PC-3 (cell line): Measurements from ENCODE around the gene UBASH3A. TPM values are rescaled to one million over a fixed set of nuclear protein-coding genes. Genes with fewer than 3 reads are reported as not detected.

Source experiments
- ATAC-seq: fragments of 200-7000 bp; cut with Tn5 transposase; 2 replicates; pipeline ENCODE4 v1.9.1; 2020; ENCODE audit warnings: mild to moderate bottlenecking, moderate library complexity
- BruUV-seq: library from RNA; stranded (reverse); fragments of 400-500 nt; replicated peaks from 2 replicates; lab custom pipeline; 2021; lab: Mats Ljungman, UMichigan
- CTCF ChIA-PET: fragments of 300-600 bp; sonication (Branson Sonifier 250); formaldehyde crosslinking; loops from one replicate; lab custom pipeline; 2022; ENCODE audit warnings: antibody characterized with exemption; lab: Charles Lee
- POLR2A ChIA-PET: fragments of 300-600 bp; sonication (Branson Sonifier 250); formaldehyde crosslinking; loops from one replicate; lab custom pipeline; 2022; ENCODE audit warnings: antibody characterized with exemption; ENCODE audit not compliant: unreplicated experiment; lab: Charles Lee
- DNase-seq: peaks from one replicate; pipeline ENCODE4 v3.0.0-alpha.2; 2015
- H2AFZ ChIP-seq: fragments of 300-600 bp; sonication (generic); 2 replicates; pipeline ENCODE4 v1.6.0; 2016; ENCODE audit warnings: antibody characterized with exemption, low read length
- H3F3A ChIP-seq: fragments of 300-600 bp; sonication (generic); one replicate; pipeline ENCODE4 v1.6.0; 2017; ENCODE audit warnings: antibody characterized with exemption, low read length, control low read depth, mild to moderate bottlenecking; ENCODE audit not compliant: unreplicated experiment
- H3K27ac ChIP-seq: fragments of 300-600 bp; sonication (generic); 2 replicates; pipeline ENCODE4 v1.5.1; 2016; ENCODE audit warnings: mild to moderate bottlenecking, low read length
- H3K27me3 ChIP-seq: fragments of 300-600 bp; sonication (generic); 2 replicates; pipeline ENCODE4 v1.6.1; 2016; ENCODE audit warnings: low read length, mixed read lengths
- H3K36me3 ChIP-seq: fragments of 300-600 bp; sonication (generic); 2 replicates; pipeline ENCODE4 v1.6.1; 2016; ENCODE audit warnings: low read depth, mixed run types, low read length, mixed read lengths
- H3K4me1 ChIP-seq: fragments of 300-600 bp; sonication (generic); 2 replicates; pipeline ENCODE4 v1.5.1; 2016; ENCODE audit warnings: low read length; ENCODE audit not compliant: insufficient read depth
- H3K4me2 ChIP-seq: fragments of 300-600 bp; sonication (generic); 2 replicates; pipeline ENCODE4 v1.6.0; 2016; ENCODE audit warnings: low read length
- H3K4me3 ChIP-seq: fragments of 300-600 bp; sonication (generic); 2 replicates; pipeline ENCODE4 v1.5.1; 2016; ENCODE audit warnings: mild to moderate bottlenecking, low read length, mixed read lengths
- H3K79me2 ChIP-seq: fragments of 300-600 bp; sonication (generic); 2 replicates; pipeline ENCODE4 v1.6.1; 2017; ENCODE audit warnings: low read length, mixed read lengths
- H3K9ac ChIP-seq: fragments of 300-600 bp; sonication (generic); 2 replicates; pipeline ENCODE4 v1.6.0; 2016; ENCODE audit warnings: mild to moderate bottlenecking, low read length
- H3K9me2 ChIP-seq: fragments of 300-600 bp; sonication (generic); replicated peaks from 2 replicates; pipeline ENCODE4 v1.6.1; 2016; ENCODE audit warnings: mixed run types, low read length, mixed read lengths
- H3K9me3 ChIP-seq: fragments of 300-600 bp; sonication (generic); 2 replicates; pipeline ENCODE4 v1.6.1; 2016; ENCODE audit warnings: low read length, mixed read lengths
- H4K20me1 ChIP-seq: fragments of 300-600 bp; sonication (generic); 2 replicates; pipeline ENCODE4 v1.6.1; 2016; ENCODE audit warnings: low read length, mixed read lengths
- EZH2 ChIP-seq: fragments of 300-600 bp; sonication (generic); IDR thresholded peaks from one replicate; pipeline ENCODE4 v1.6.1; 2017; ENCODE audit warnings: antibody characterized with exemption, mild to moderate bottlenecking, low read length; ENCODE audit not compliant: unreplicated experiment
- EZH2phosphoT487 ChIP-seq: fragments of 300-600 bp; sonication (generic); IDR thresholded peaks from 2 replicates; pipeline ENCODE4 v1.6.1; 2018; ENCODE audit warnings: mild to moderate bottlenecking, antibody characterized with exemption, low read length, borderline replicate concordance
- intact Hi-C: fragments of 100-400 bp; cut with micrococcal nuclease; formaldehyde crosslinking; loops from 2 replicates; pipeline ENCODE4 v1.9.0; 2023
- total RNA-seq: library from RNA; depleted of rRNA; stranded (reverse); fragments of >200 nt; gene quantifications from 2 replicates; pipeline ENCODE4 v1.2.3, GENCODE V29; 2014
- TF ChIP-seq, protein P1 (sequence below): fragments of 300-600 bp; sonication (generic); conservative IDR thresholded peaks from 2 replicates; pipeline ENCODE4 v1.5.1; 2017; ENCODE audit warnings: antibody characterized with exemption, low read depth, mild to moderate bottlenecking, low read length

The UBASH3A gene
- total RNA-seq, 1 experiment from 2014 or later = 1.0 TPM

DNA sequence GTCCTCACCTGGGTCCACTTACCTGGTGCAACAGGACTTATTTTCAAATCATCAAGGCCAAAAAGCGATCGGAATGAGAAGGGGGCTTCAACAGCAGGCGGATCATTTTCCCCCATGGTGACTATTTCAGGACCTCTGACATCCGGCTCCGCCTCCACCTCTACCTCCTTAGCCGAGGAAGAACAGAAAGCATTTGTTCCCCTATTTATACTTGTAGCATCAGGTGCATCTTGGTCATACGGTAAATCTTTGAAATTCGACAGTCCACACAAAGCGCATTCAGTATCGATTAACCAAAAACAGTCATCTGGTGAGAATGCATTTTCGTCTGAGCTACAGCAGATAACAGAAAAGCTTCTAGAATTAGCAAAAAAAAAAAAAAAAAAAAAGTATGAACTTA, 8.4 kb upstream of the UBASH3A start:
- Histone ChIP-seq H3K4me2 (no peak overlapping the region), H3F3A (no peaks in the 10 kb centered on the region), H3K4me1 (peaks cover 15% of the 10 kb centered on the region), H3K9me3 (no peaks in the 10 kb centered on the region), H3K27ac (no peak overlapping the region), H3K9me2 (no peaks in the 10 kb centered on the region), H3K27me3 (no peaks in the 10 kb centered on the region), H2AFZ (no peak overlapping the region), H4K20me1 (no peaks in the 10 kb centered on the region), H3K79me2 (no peaks in the 10 kb centered on the region), H3K4me3 (no peak overlapping the region), H3K36me3 (no peaks in the 10 kb centered on the region), H3K9ac (no peak overlapping the region)
- POLR2A ChIA-PET = no interaction called here
- no TSS peak for BruUV-seq
- intact Hi-C loops = no loop called here
- DNase-seq (no peak), ATAC-seq (no peak)
- TF ChIP-seq EZH2phosphoT487 (no peak), EZH2 (no peak)
- TF ChIP-seq, protein P1, sequence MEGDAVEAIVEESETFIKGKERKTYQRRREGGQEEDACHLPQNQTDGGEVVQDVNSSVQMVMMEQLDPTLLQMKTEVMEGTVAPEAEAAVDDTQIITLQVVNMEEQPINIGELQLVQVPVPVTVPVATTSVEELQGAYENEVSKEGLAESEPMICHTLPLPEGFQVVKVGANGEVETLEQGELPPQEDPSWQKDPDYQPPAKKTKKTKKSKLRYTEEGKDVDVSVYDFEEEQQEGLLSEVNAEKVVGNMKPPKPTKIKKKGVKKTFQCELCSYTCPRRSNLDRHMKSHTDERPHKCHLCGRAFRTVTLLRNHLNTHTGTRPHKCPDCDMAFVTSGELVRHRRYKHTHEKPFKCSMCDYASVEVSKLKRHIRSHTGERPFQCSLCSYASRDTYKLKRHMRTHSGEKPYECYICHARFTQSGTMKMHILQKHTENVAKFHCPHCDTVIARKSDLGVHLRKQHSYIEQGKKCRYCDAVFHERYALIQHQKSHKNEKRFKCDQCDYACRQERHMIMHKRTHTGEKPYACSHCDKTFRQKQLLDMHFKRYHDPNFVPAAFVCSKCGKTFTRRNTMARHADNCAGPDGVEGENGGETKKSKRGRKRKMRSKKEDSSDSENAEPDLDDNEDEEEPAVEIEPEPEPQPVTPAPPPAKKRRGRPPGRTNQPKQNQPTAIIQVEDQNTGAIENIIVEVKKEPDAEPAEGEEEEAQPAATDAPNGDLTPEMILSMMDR = no peak
- CTCF ChIA-PET = no interaction called here

DNA sequence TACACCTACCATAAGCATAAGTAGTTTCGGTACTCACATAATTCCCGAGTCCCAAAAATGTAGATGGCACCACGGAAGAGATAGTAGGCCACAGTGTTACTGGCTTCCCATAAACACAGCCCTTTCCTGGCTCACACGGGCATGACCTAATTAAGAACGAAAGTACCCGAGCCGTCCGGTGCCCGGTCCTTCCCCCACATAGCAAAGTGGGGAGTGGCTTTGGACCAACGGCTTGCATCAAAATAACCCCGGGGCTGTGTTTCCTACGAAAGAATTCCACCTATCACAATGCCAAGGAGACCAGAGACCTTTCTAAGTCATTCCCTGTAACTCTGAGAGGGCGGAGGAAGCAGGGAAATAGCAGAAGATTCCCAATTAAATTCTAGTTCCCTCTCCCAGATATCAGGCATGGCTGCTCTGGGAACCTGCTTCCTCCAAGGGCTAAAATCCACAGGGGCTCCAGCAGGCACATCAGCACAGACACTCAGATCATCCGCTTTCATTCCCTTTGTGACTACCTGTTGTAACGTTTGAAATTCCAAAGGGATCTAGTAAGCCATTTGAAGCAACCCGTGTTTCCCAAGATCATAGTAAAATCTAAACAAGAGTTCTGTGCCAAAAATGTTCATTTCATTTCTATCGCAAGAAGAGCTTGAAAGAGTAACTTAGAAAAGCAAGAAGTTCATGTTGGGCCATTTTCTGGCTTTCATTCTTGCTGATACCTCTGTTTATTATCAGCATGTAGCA, 7.6 kb upstream of the UBASH3A start, which contains the start of gene TMPRSS3:
Gene TMPRSS3 (minus strand): TSS at position 148 of the 747 bp plus-strand sequence. CDS start 635 bp downstream, outside the sequence.
- Histone ChIP-seq H3K9me3 (no peaks in the 10 kb centered on the region), H2AFZ (no peak within 1 kb of the TSS), H3K4me1 (peaks cover 14% of the 10 kb centered on the region), H3K9ac (no peak within 1 kb of the TSS), H3K4me2 (no peak within 1 kb of the TSS), H3K9me2 (no peaks in the 10 kb centered on the region), H3K27ac (no peak within 1 kb of the TSS), H3F3A (no peaks in the 10 kb centered on the region), H3K79me2 (no peaks in the 10 kb centered on the region), H3K36me3 (no peaks in the 10 kb centered on the region), H3K27me3 (no peaks in the 10 kb centered on the region), H3K4me3 (no peak within 1 kb of the TSS), H4K20me1 (no peaks in the 10 kb centered on the region)
- DNase-seq (no peak), ATAC-seq (no peak)
- ChIA-PET CTCF (no interaction called here), POLR2A (no interaction called here)
- no TSS peak for BruUV-seq
- TF ChIP-seq EZH2phosphoT487 (no peak), EZH2 (no peak)
- TF ChIP-seq, protein P1 = no peak
- intact Hi-C loops = no loop called here
